Small intestine (tissue), 7 donors: ENCODE data around the gene SPAG16. TPM values are rescaled to one million over a fixed set of nuclear protein-coding genes. Genes with fewer than 3 reads are reported as not detected.
"Not testable (repeated sequence)": the region's sequence is repeated elsewhere in the genome, so short reads cannot be mapped to it uniquely, and the experiment has no call there.

Experiments used
- DNase-seq, 2 donors: peaks; one replicate each; pipeline versions ENCODE4 v3.0.0 to v3.0.0-alpha.2; 2013
- FAIRE-seq: peaks from 2 replicates; lab custom pipeline; 2012; peaks lifted over from hg19 to GRCh38; lab: Jason Lieb, UNC
- H3K27ac ChIP-seq, 3 donors: one replicate each; pipeline ENCODE4 v1.5.1; 2013; ENCODE audit warnings: low read length in 2 of 3, mild to moderate bottlenecking in 2 of 3, control low read depth in 1 of 3, inconsistent platforms in 1 of 3, low read depth in 1 of 3, moderate library complexity in 1 of 3
- H3K27me3 ChIP-seq, 3 donors: one replicate each; pipeline ENCODE4 v1.6.1; 2013; ENCODE audit warnings: low read length in 3 of 3, inconsistent platforms in 1 of 3; ENCODE audit not compliant: control insufficient read depth in 3 of 3, insufficient read depth in 3 of 3
- H3K36me3 ChIP-seq, 3 donors: one replicate each; pipeline ENCODE4 v1.6.1; 2013; ENCODE audit warnings: low read length in 3 of 3, inconsistent platforms in 1 of 3, low read depth in 1 of 3, mild to moderate bottlenecking in 1 of 3, moderate library complexity in 1 of 3; ENCODE audit not compliant: control insufficient read depth in 3 of 3, insufficient read depth in 2 of 3
- H3K4me1 ChIP-seq, 3 donors: one replicate each; pipeline ENCODE4 v1.6.1; 2013; ENCODE audit warnings: low read length in 2 of 3, inconsistent platforms in 1 of 3, low read depth in 1 of 3, mild to moderate bottlenecking in 1 of 3, moderate library complexity in 1 of 3; ENCODE audit not compliant: control insufficient read depth in 3 of 3, insufficient read depth in 2 of 3
- H3K4me3 ChIP-seq, 3 donors: one replicate each; pipeline ENCODE4 v1.5.1; 2013; ENCODE audit warnings: low read length in 3 of 3, control low read depth in 1 of 3, inconsistent platforms in 1 of 3, low read depth in 1 of 3, mild to moderate bottlenecking in 1 of 3, moderate library complexity in 1 of 3
- H3K9me3 ChIP-seq, 2 donors: one replicate each; pipeline ENCODE4 v1.6.1; 2013; ENCODE audit warnings: low read depth in 1 of 2, low read length in 1 of 2; ENCODE audit not compliant: control insufficient read depth in 2 of 2, insufficient read depth in 1 of 2
- WGBS, 3 donors: extraction: QIAGEN DNeasy Blood & Tissue Kit; methylation state at CpG; one replicate each; pipeline ENCODE4 v1.1.7; 2013; 5-methylcytosine and 5-hydroxymethylcytosine counted together
- polyA plus RNA-seq, 4 donors: library from polyadenylated mRNA; stranded (reverse) in 3 of 4; unstranded in 1 of 4; fragments of 200-250 nt in 3 of 4; fragments of 120-200 nt in 1 of 4; gene quantifications; one replicate each; pipeline versions ENCODE4 v1.2.1 to v1.2.3, GENCODE V29; 2013
- donor health status: healthy with polysubstance abuse.
- donor health status: control.
- donor health status: control.
- donor health status: Bipolar disorder and iron deficiency.
- donor health status: healthy.

The SPAG16 gene
- polyA plus RNA-seq, 4 donors, result 15.4 to 52.5 (median 18.9) TPM

DNA sequence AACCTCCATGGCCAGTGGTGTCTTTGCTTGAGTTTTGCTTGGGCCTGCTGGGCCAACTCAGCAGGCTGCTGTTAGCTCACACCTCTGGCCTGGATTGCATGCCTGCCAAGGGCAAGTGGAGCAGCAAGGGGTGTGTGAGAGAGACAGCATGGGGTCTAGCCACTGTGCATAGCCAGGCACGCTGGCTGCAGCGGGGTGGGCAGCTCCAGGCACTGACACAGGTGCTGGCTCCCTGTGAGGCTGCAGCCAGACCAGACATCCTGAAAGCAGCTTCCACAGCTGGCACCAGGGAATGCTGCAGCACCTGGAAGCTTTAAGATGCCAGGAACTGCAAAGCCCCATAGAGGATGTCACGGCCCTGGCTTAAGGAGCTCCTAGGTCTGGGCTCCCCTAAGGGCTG lies 750.2 kb downstream of the SPAG16 start:
- 69 to 78% (median 72%) methylated on average over 3 of the region's 3 CpGs for WGBS, 3 donors
- Histone ChIP-seq H3K9me3 (peaks cover 0 to 12% of the 10 kb centered on the region in 2 donors), H3K4me1 (no peaks in the 10 kb centered on the region), H3K4me3 (no peak overlapping the region), H3K36me3 (no peaks in the 10 kb centered on the region), H3K27ac (no peak overlapping the region), H3K27me3 (no peaks in the 10 kb centered on the region)
- FAIRE-seq, result no peak
- no peak for DNase-seq

DNA sequence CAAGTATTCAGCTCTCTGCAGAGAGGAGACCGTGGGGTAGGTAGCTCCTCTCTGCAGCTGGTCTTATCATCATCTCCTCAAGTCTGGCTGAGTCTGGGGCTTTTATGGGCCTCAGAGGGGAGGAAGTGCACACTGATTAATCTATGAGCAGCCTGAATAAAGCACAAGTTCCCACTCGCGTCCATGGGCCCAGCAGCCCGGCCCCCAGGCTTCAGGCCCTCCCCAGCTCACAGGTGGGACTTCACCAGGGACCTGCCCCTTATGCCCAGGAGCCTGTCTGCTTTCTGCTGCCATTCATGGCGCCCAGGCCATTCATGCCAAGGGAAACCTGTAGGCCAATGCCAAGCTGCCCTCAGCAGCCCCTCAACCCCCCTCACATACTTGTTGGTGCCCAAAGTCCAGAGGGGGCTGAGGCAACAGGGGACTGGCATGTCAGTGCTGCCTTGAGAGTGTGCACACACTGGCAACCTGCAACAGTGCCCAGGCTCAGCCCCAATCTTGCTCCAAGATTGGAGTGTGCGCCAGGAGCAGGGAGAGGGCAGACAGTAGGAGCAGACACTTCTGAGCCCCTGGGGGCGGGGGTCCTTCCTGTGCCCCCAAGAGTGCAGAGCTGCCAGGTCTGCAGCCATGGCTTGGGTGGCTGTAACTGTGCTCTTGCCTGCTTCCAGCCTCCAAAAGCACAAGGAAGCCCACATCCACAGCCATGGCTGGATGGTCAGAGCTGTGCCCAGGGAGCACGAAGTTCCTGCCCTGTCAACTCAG lies 751.0 kb downstream of the SPAG16 start:
- DNase-seq, result no peak
- H3K4me3 ChIP-seq, result no peak overlapping the region
- WGBS, 3 donors, result 73 to 85% (median 77%) methylated on average over 8 of the region's 8 CpGs
- no peaks in the 10 kb centered on the region for H3K27me3 ChIP-seq
- no peaks in the 10 kb centered on the region for H3K4me1 ChIP-seq
- no peak overlapping the region for H3K27ac ChIP-seq
- FAIRE-seq, result no peak
- no peaks in the 10 kb centered on the region for H3K36me3 ChIP-seq
- peaks cover 0 to 12% of the 10 kb centered on the region in 2 donors for H3K9me3 ChIP-seq

DNA sequence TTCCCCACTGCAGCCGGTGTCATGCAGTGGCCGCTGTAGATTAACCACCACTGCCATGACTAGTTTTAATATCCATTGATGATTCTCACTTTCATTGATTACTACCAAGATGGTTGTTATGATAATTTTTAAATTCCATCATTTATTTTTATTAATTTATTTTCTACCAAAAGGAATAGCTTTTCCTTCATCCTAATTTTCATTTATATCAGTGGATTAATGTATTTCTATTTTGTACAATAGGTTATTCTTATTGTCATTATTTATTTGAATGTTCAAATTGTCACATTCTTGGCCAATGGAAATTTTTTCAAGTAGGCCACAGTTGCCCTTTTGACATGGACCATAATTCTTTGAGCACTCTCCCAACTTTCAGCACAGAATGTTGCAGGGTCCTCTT lies 751.7 kb downstream of the SPAG16 start:
- WGBS, 3 donors, result 97 to 100% (median 100%) methylated on average over 2 of the region's 2 CpGs
- Histone ChIP-seq H3K4me3 (no peak overlapping the region), H3K36me3 (no peaks in the 10 kb centered on the region), H3K27ac (no peak overlapping the region), H3K9me3 (peaks cover 0 to 12% of the 10 kb centered on the region in 2 donors), H3K4me1 (no peaks in the 10 kb centered on the region), H3K27me3 (no peaks in the 10 kb centered on the region)
- DNase-seq, result no peak
- FAIRE-seq, result no peak

DNA sequence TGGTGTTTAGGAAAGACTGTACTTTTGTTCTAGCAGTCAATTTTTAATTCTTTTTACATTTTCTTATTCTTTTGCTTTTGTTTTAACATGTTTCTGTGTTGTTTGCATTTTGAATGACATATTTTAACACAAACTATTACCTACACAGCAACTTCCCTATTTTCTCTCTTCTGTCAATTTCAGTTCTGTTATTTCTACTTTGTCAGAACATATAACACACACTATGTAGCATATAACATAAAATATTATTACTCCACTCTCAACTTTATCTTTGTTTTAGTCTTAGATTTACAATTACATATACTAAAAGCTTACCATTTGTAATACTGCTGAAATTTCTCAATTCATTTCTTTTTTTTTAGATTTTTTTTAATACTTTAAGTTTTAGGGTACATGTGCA lies 753.9 kb downstream of the SPAG16 start:
- Histone ChIP-seq H3K9me3 (peaks cover 0 to 12% of the 10 kb centered on the region in 2 donors), H3K4me3 (no peak overlapping the region), H3K27me3 (no peaks in the 10 kb centered on the region), H3K4me1 (no peaks in the 10 kb centered on the region), H3K36me3 (no peaks in the 10 kb centered on the region), H3K27ac (no peak overlapping the region)
- FAIRE-seq, result peak; percentile 64
- DNase-seq, result no peak

DNA sequence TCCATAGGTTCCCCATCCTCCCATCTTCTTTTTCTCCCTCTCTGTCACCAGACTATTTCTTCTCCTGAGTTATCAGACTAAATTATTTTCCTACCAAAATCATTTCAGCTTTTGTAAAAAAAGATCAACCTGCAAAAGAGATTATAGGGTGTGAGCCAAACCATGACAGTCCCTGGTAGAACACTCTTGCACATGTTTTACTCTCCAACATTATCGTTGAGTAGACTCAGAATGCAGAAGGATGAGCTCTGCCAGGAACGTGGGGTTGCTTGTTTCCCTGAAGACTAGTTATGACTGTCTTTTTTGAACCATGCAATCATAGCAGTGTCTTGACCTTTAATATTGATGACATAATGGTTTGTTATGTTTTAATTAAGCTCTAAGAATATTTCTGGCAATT lies 766.5 kb downstream of the SPAG16 start:
- WGBS, 3 donors, result 68 to 73% (median 72%) methylated on average over 2 of the region's 2 CpGs
- FAIRE-seq, result no peak

DNA sequence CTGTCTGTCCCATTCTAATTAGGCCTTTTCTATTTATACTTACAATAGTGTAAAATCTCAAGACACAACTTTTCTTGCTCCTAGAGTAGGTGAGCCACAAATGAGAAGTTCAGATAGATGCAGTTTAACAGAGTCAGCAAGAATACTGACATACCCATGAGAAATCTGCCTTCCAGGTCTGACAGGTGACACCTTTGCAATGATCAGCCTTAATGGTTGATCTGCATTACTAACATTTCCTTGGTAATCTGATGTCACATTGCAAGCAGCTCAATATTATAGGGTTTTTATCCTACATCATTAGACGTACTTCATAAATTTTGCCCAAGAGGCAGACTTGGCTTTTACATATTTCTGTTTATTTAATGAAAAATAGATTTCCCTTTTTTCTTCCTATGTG lies 767.3 kb downstream of the SPAG16 start:
- no peaks in the 10 kb centered on the region for H3K36me3 ChIP-seq
- DNase-seq (no peak), FAIRE-seq (no peak)
- H3K27ac ChIP-seq, result no peak overlapping the region
- H3K4me3 ChIP-seq, result no peak overlapping the region
- 82 to 94% (median 83%) methylated on average over 1 of the region's 1 CpG for WGBS, 3 donors
- H3K9me3 ChIP-seq, result no peaks in the 10 kb centered on the region
- no peaks in the 10 kb centered on the region for H3K27me3 ChIP-seq
- H3K4me1 ChIP-seq, result no peaks in the 10 kb centered on the region

More for the DNA sequence above, 766.5 kb downstream of the SPAG16 start:
- Histone ChIP-seq H3K36me3 (no peaks in the 10 kb centered on the region), H3K27ac (no peak overlapping the region), H3K4me3 (no peak overlapping the region), H3K4me1 (no peaks in the 10 kb centered on the region), H3K9me3 (no peaks in the 10 kb centered on the region), H3K27me3 (no peaks in the 10 kb centered on the region)
- no peak for DNase-seq

DNA sequence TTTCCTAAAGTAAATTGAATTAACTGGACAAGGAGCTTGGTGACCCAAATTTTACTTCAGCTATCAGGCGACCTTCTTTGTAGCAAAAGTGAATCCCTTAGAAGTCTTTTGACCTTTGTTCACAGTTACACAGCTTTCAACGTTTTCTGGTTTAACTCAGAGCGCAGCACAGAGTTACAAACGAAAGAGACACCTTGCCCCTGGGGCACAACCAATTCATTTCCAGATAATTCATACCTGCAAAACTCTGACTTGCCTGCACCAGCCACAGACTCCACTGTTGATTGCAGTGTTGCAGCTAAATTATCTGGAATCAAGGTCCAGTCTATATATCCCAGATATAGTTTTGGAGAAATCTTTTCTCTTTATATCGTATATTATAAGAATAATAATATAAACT lies 768.0 kb downstream of the SPAG16 start:
- Histone ChIP-seq H3K36me3 (no peaks in the 10 kb centered on the region), H3K4me3 (no peak overlapping the region), H3K9me3 (no peaks in the 10 kb centered on the region), H3K27ac (no peak overlapping the region), H3K4me1 (no peaks in the 10 kb centered on the region), H3K27me3 (no peaks in the 10 kb centered on the region)
- FAIRE-seq, result no peak
- WGBS, 3 donors, result 38 to 59% (median 43%) methylated on average over 5 of the region's 5 CpGs
- DNase-seq, result no peak

DNA sequence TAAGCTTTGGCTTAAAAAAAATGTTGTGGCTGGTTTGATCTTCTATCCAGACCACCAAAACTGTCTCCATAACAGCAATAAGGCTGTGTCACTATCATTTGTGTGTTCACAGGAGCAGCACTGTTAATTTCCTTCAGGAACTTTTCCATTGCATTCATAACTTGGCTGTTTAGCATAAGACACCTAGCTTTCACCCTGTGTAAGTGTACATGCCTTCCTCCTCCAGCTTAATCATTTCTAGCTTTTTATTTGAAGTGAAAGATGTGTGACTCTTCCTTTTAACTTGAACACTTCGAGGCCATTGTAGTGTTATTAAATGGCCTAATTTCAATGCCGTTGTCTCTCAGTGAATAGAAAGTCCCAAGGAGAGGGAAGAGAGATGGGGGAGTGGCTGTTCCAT lies 773.7 kb downstream of the SPAG16 start:
- FAIRE-seq (no peak), DNase-seq (no peak)
- H3K4me3 ChIP-seq, result no peak overlapping the region
- no peaks in the 10 kb centered on the region for H3K4me1 ChIP-seq
- H3K27me3 ChIP-seq, result no peaks in the 10 kb centered on the region
- H3K36me3 ChIP-seq, result no peaks in the 10 kb centered on the region
- WGBS, 3 donors, result 41 to 57% (median 51%) methylated on average over 2 of the region's 2 CpGs
- H3K27ac ChIP-seq, result no peak overlapping the region
- H3K9me3 ChIP-seq, result no peaks in the 10 kb centered on the region

DNA sequence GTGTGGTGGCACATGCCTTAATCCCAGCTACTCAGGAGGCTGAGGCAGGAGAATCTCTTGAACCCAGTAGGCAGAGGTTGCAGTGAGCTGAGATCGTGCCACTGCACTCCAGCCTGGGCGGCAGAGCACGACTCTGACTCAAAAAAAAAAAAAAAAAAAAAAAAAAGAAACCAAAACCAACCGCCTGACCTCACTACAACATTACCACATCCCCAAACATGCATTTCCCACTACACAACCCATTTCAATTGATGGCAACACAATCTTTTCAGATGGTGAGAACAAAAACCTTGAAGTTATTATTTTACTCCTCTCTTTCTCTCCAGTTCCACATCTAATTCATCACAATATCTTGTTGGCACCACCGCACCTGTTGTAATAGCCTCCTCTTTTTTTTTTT lies 778.0 kb downstream of the SPAG16 start:
- FAIRE-seq, H3K4me3 ChIP-seq, H3K9me3 ChIP-seq, H3K36me3 ChIP-seq, DNase-seq, H3K4me1 ChIP-seq, H3K27ac ChIP-seq, H3K27me3 ChIP-seq: not testable (repeated sequence)
- WGBS, 3 donors, result 82 to 84% (median 83%) methylated on average over 5 of the region's 5 CpGs
